HepG2 (cell line): ENCODE measurements around the gene LRIG1. TPM values are rescaled to one million over a fixed set of nuclear protein-coding genes. Genes with fewer than 3 reads are reported as not detected.
A peak's percentile ranks its signal among the peaks of the same experiment; 100 is the strongest.

Source experiments
- EHMT2 ChIP-seq: fragments of 200-600 bp; sonication (generic); IDR thresholded peaks from 2 replicates; pipeline ENCODE4 v1.7.0; 2017; ENCODE audit warnings: antibody characterized with exemption, low read depth, low read length, borderline replicate concordance
- ETV5 ChIP-seq: IDR thresholded peaks from 2 replicates; pipeline ENCODE4 v1.6.1; 2018; ENCODE audit warnings: missing biosample characterization, missing genetic modification reagents, inconsistent platforms, borderline replicate concordance
- GATAD2A ChIP-seq: IDR thresholded peaks from 2 replicates; pipeline ENCODE4 v1.6.1; 2016
- HNRNPH1 ChIP-seq: fragments of 200-400 bp; formaldehyde crosslinking; optimal IDR thresholded peaks from 2 replicates; pipeline ENCODE3; 2017; ENCODE audit warnings: mild to moderate bottlenecking, low read depth, low read length
- HOXD1 ChIP-seq: sonication (generic); formaldehyde crosslinking; IDR thresholded peaks from 2 replicates; pipeline ENCODE4 v1.5.0; 2020; ENCODE audit warnings: missing genetic modification reagents
- JDP2 ChIP-seq: sonication (generic); formaldehyde crosslinking; IDR thresholded peaks from 2 replicates; pipeline ENCODE4 v1.8.1; 2022; ENCODE audit warnings: missing genetic modification reagents, borderline replicate concordance
- JUND ChIP-seq: sonication (generic); formaldehyde crosslinking; IDR thresholded peaks from 2 replicates; pipeline ENCODE4 v1.8.0; 2022; ENCODE audit warnings: mild to moderate bottlenecking, missing genetic modification reagents
- KDM5A ChIP-seq: fragments of 200-600 bp; sonication (generic); IDR thresholded peaks from 2 replicates; pipeline ENCODE4 v1.7.0; 2018; ENCODE audit warnings: antibody characterized with exemption, mild to moderate bottlenecking, low read length, borderline replicate concordance
- KLF12 ChIP-seq: sonication (generic); formaldehyde crosslinking; IDR thresholded peaks from 2 replicates; pipeline ENCODE4 v1.4.0; 2020; ENCODE audit warnings: missing genetic modification reagents, borderline replicate concordance
- KLF15 ChIP-seq: sonication (generic); formaldehyde crosslinking; IDR thresholded peaks from 2 replicates; pipeline ENCODE4 v1.8.1; 2023; ENCODE audit warnings: borderline replicate concordance, mild to moderate bottlenecking, inconsistent platforms, missing genetic modification reagents, mixed read lengths
- KLF6 ChIP-seq: IDR thresholded peaks from 2 replicates; pipeline ENCODE4 v1.8.0; 2016; ENCODE audit warnings: missing biosample characterization, missing genetic modification reagents
- MYC ChIP-seq: sonication (generic); formaldehyde crosslinking; IDR thresholded peaks from 2 replicates; pipeline ENCODE4 v1.9.0; 2021; ENCODE audit warnings: missing genetic modification reagents, borderline replicate concordance
- RORA ChIP-seq: sonication (generic); formaldehyde crosslinking; IDR thresholded peaks from 2 replicates; pipeline ENCODE4 v1.5.0; 2020; ENCODE audit warnings: mild to moderate bottlenecking, missing genetic modification reagents, moderate library complexity
- TCF12 ChIP-seq, 2 experiments: fragments of 450-650 bp in 1 of 2; sonication (generic) in 1 of 2; formaldehyde crosslinking in 1 of 2; IDR thresholded peaks; 2 replicates each; pipeline versions ENCODE4 v1.6.1 to v1.8.0; 2017 to 2022; ENCODE audit warnings: antibody characterized with exemption in 1 of 2, mild to moderate bottlenecking in 1 of 2, missing genetic modification reagents in 1 of 2, moderate library complexity in 1 of 2
- YY1 ChIP-seq: IDR thresholded peaks from 2 replicates; pipeline ENCODE4 v1.6.1; 2011; ENCODE audit warnings: low read length, low read depth, moderate library complexity, mild to moderate bottlenecking; ENCODE audit not compliant: insufficient read depth, insufficient replicate concordance
- ZMYM4 ChIP-seq: sonication (generic); formaldehyde crosslinking; IDR thresholded peaks from 2 replicates; pipeline ENCODE4 v1.8.1; 2023; ENCODE audit warnings: mild to moderate bottlenecking, missing genetic modification reagents
- ZNF274 ChIP-seq: sonication (generic); formaldehyde crosslinking; IDR thresholded peaks from 2 replicates; pipeline ENCODE4 v1.5.1; 2020; ENCODE audit warnings: mild to moderate bottlenecking, missing genetic modification reagents
- ZNF333 ChIP-seq: sonication (generic); formaldehyde crosslinking; IDR thresholded peaks from 2 replicates; pipeline ENCODE4 v1.4.0; 2020; ENCODE audit warnings: mild to moderate bottlenecking, missing genetic modification reagents, borderline replicate concordance
- ZNF460 ChIP-seq: sonication (generic); formaldehyde crosslinking; IDR thresholded peaks from 2 replicates; pipeline ENCODE4 v1.5.1; 2020; ENCODE audit warnings: missing genetic modification reagents, mild to moderate bottlenecking, borderline replicate concordance
- ZNF484 ChIP-seq: sonication (generic); formaldehyde crosslinking; IDR thresholded peaks from 2 replicates; pipeline ENCODE4 v1.5.1; 2020; ENCODE audit warnings: mild to moderate bottlenecking, low read depth, missing genetic modification reagents, borderline replicate concordance
- ZNF547 ChIP-seq: sonication (generic); formaldehyde crosslinking; IDR thresholded peaks from 2 replicates; pipeline ENCODE4 v1.5.1; 2020; ENCODE audit warnings: mild to moderate bottlenecking, missing genetic modification reagents
- ZNF839 ChIP-seq: sonication (generic); formaldehyde crosslinking; IDR thresholded peaks from 2 replicates; pipeline ENCODE4 v1.4.0; 2020; ENCODE audit warnings: missing genetic modification reagents, mild to moderate bottlenecking, borderline replicate concordance
- ZSCAN9 ChIP-seq: IDR thresholded peaks from 2 replicates; pipeline ENCODE4 v1.6.1; 2016; ENCODE audit warnings: borderline replicate concordance
- polyA plus RNA-seq, 8 experiments: library from polyadenylated mRNA; depleted of rRNA in 3 of 8; stranded (reverse) in 7 of 8; unstranded in 1 of 8; fragments of >200 nt; fragmentation: Illumina TruSeq in 4 of 8; extraction: Trizol in 4 of 8; gene quantifications; 2 replicates each; pipeline versions ENCODE4 v1.2.1 to v1.2.3, GENCODE V29; 2011 to 2016; ENCODE audit warnings: low read depth in 4 of 8, missing spikeins in 1 of 8, mixed read lengths in 1 of 8; ENCODE audit not compliant: insufficient read depth in 1 of 8
- total RNA-seq, 5 experiments: library from RNA; depleted of rRNA; stranded (reverse); fragments of >200 nt; fragmentation: Illumina TruSeq; extraction: Trizol; gene quantifications; 2 replicates each; pipeline ENCODE4 v1.2.3, GENCODE V29; 2016; ENCODE audit warnings: low read depth in 1 of 5
- TF ChIP-seq, protein P1 (sequence below), 2 experiments: sonication (generic) in 1 of 2; formaldehyde crosslinking in 1 of 2; IDR thresholded peaks; 2 replicates each; pipeline versions ENCODE4 v1.5.1 to v1.6.1; 2011 to 2020; ENCODE audit warnings: borderline replicate concordance in 1 of 2, low read depth in 1 of 2, low read length in 1 of 2, mild to moderate bottlenecking in 1 of 2, missing genetic modification reagents in 1 of 2, moderate library complexity in 1 of 2
- TF ChIP-seq, protein P2 (sequence below): sonication (generic); formaldehyde crosslinking; conservative IDR thresholded peaks from 2 replicates; pipeline ENCODE4 v1.4.0; 2020; ENCODE audit warnings: missing genetic modification reagents

Gene LRIG1
- total and polyA plus RNA-seq, 2 of the 13 experiments (the other 11 are each of a cell fraction or from before 2014, with no cell fraction given): 17.8 to 24.8 TPM

DNA sequence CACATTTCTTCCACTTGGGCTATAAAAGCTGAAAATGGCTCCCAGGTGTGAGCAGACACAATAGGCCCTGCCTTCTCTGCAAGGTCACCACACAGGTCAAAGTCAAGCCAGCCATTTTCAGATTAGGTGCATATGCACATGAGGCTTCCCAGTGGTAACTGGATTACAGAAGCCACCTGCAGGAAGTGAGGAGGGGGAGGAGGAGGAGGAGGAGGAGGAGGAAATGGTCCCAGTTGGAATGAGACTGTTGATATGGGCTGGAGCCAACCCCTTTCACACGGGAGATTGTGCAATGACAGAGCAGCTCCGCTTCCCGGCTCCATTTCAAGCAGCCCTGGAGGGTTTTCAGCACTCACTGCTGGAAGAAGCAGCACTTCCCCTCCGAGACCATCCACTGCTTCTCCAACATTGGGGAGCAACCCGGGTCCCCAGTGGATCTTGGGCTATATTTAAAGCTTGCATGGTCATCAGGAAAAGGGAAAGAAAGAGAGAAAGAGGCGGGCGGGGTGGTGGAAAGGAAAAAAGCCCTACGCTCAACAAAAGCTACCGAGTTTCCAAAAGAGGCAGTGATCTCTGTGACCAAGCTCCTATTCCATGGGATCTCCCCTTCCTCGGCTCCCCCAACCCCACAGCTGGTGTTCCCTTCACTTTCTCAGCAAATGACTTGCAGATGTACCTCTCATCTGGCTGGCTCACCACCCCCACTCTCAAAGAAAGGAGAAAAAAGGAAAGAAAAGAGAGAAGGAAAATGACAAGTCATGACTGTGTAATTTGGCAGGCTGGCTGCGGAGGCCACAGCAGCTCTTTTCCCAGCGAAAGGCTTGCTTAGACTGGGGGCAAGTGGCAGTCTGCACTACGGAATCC, 58.3 kb downstream of the LRIG1 start (continued):
- TF ChIP-seq EHMT2 (peak; percentile 41; the same call in 1 of the 2 replicates), KLF15 (CRISPR knock-in tag) (no peak), ZSCAN9 (no peak), GATAD2A (peak; percentile 38; the same call in 1 of the 2 replicates), TCF12 (IDR thresholded peaks at IDR 0.05) (no peak), TCF12 (CRISPR knock-in tag; IDR thresholded peaks at IDR 0.05) (no peak), HNRNPH1 (no peak), MYC (CRISPR knock-in tag) (no peak), JUND (no peak), KLF12 (CRISPR knock-in tag) (no peak), KLF6 (CRISPR knock-in tag) (no peak), ZNF274 (CRISPR knock-in tag) (no peak), RORA (no peak), ZMYM4 (0 out of 2 replicates have a peak, but pooled peaks have one; percentile 45), KDM5A (no peak), HOXD1 (CRISPR knock-in tag) (no peak), ZNF839 (no peak), JDP2 (CRISPR knock-in tag) (no peak), ZNF547 (CRISPR knock-in tag) (no peak), YY1 (no peak), ZNF484 (no peak), ETV5 (peak; percentile 63), ZNF460 (CRISPR knock-in tag) (no peak), ZNF333 (CRISPR knock-in tag) (no peak)
- TF ChIP-seq, protein P1, sequence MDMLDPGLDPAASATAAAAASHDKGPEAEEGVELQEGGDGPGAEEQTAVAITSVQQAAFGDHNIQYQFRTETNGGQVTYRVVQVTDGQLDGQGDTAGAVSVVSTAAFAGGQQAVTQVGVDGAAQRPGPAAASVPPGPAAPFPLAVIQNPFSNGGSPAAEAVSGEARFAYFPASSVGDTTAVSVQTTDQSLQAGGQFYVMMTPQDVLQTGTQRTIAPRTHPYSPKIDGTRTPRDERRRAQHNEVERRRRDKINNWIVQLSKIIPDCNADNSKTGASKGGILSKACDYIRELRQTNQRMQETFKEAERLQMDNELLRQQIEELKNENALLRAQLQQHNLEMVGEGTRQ (IDR thresholded peaks at IDR 0.05; ENCODE audit: low read depth, low read length): no peak
- TF ChIP-seq, protein P1 (CRISPR knock-in tag; IDR thresholded peaks at IDR 0.05; ENCODE audit: borderline replicate concordance): no peak
- TF ChIP-seq, protein P2, sequence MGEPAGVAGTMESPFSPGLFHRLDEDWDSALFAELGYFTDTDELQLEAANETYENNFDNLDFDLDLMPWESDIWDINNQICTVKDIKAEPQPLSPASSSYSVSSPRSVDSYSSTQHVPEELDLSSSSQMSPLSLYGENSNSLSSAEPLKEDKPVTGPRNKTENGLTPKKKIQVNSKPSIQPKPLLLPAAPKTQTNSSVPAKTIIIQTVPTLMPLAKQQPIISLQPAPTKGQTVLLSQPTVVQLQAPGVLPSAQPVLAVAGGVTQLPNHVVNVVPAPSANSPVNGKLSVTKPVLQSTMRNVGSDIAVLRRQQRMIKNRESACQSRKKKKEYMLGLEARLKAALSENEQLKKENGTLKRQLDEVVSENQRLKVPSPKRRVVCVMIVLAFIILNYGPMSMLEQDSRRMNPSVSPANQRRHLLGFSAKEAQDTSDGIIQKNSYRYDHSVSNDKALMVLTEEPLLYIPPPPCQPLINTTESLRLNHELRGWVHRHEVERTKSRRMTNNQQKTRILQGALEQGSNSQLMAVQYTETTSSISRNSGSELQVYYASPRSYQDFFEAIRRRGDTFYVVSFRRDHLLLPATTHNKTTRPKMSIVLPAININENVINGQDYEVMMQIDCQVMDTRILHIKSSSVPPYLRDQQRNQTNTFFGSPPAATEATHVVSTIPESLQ (CRISPR knock-in tag): no peak
